ENCODE measurements around the gene POTEG.
"Not testable (repeated sequence)": the region's sequence is repeated elsewhere in the genome, so short reads cannot be mapped to it uniquely, and the experiment has no call there.

POTEG gene

DNA sequence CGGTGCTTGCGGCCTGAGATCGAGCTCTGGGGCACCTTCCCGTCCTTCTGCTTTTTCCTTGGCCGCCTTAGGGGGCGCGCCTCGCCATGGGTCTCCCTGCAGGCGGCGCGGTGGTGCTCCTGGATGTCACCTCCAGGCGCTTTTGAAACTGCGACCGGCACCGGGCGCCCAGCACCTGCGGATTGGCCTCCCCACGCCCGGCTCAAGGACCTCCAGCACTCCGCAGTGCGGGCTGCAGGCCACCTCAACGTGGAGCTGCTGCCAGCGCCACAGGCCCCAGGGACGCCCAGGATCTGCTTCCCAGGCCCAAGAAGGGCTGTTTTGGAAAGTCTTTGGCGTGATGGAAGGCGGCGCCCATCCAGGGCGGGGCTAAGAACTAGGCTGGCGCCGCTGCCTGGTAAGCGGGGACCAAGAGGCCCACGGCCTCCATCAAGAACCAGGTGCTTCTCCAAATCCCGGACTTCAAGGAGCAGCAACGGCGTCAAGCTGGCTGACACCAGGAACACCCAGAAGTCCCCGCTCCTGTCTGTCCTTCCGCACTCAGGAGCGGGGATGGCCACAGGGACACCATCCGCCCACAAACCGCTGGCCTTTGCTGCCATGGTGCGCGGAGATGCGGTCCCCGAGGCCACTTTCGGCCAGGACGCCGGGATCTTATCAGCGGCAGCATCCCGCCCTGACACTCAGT lies 61.2 kb downstream of the POTEG start:
- not testable (repeated sequence) for DNase-seq

- not testable (repeated sequence) for DNase-seq
Observed at GRCh38 chr14:19371767-19372166, 62.4 kb downstream of the POTEG start.

DNA sequence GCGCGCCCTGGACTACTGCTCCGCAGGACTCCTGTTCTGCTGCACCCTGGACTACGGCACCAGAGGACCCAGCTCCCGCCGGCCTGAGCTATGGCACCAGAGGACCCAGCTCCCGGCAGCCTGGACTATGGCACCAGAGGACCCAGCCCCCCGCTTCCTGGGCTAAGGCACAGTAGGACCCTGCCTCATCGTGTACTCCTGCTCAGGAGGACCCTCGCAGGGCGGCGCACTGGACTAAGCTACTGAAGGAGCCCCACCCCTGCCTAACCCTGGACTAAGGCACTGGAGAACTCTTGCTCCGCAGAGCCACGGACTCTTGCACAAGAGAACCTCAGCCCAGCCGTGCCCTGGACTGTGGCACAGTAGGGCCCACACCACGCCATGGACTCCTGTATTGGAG lies 71.3 kb downstream of the POTEG start:
- DNase-seq = not testable (repeated sequence)

- DNase-seq = not testable (repeated sequence)
Observed at GRCh38 chr14:19362323-19362722, 71.8 kb downstream of the POTEG start.

DNA sequence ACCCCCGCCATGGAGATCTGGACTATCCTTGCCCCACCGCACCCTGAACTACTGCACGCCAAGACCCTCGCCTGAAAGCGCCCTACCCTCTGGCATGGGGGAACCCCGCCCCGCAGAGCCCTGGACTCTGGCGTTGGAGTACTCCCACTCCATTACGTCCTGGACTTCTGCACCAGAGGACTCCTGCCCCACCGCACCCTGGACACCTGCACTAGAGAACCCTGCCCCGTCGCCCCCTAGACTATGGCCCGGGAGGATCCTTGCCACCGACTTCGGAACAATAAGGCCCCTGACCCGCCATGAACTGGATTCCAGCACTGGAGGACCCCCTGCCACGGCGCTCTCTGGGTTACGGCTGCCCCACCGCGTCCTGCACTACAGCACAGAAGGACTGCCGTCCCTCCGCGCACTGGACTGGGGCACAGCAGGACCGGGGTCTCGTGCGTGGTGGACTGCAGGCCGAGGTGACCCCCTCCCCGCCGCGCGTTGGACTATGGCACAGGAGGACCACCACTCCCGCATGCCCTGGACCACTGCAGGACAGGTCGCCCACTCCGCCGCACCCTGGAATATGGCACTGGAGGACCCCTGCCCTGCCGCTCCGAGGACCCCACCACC lies 72.4 kb downstream of the POTEG start:
- not testable (repeated sequence) for DNase-seq

DNA sequence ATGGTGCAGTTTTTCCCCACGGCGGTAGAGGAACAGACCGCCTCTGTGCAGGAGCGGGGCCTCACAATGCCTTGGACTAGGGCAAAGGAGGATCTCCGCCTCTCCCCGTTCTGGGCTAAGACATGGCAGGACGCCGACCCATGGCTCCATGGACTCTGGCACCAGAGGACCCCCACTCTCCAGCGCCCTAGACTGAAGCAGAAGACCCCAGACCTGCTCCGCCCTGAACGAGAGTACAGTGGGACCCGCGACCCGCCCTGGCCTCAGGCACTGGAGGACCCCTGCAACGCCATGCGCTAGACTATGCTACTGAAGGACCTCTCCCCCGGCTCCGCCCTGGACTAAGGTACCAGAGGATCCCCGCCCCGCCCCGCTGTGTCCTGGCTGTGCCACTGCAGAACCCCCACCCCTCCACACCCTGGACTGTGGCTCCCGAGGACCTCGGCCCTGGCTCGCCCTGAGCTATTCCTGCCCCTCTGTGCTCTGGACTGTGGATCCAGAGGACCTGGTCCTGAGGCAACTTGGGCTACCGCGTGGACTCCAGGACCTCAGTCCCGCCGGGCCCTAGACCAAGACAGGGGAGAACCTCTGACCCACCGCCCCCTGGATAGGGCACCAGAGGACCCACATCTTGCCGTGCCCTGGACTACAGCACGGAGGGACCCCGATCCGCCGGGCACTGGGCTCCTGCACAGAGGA lies 73.1 kb downstream of the POTEG start:
- not testable (repeated sequence) for DNase-seq
